Transverse colon (tissue), 4 donors: ENCODE data around the gene SLC17A7. TPM values are rescaled to one million over a fixed set of nuclear protein-coding genes. Genes with fewer than 3 reads are reported as not detected.
A peak's percentile ranks its signal among the peaks of the same experiment; 100 is the strongest.

Experiments used
- DNase-seq: peaks from one replicate; pipeline ENCODE4 v3.0.0-alpha.2; 2019
- H3K27ac ChIP-seq, 4 donors: fragments of 200-600 bp; sonication (generic); 2 replicates each; pipeline ENCODE4 v1.5.1; 2016 to 2018; ENCODE audit warnings: inconsistent platforms in 4 of 4
- H3K27me3 ChIP-seq: fragments of 200-600 bp; sonication (generic); 2 replicates; pipeline ENCODE4 v1.5.1; 2017; ENCODE audit warnings: inconsistent platforms
- H3K36me3 ChIP-seq, 4 donors: fragments of 200-600 bp; sonication (generic); 2 replicates each; pipeline ENCODE4 v1.5.1; 2017 to 2019; ENCODE audit warnings: inconsistent platforms in 4 of 4
- H3K4me1 ChIP-seq, 4 donors: fragments of 200-600 bp; sonication (generic); 2 replicates each; pipeline ENCODE4 v1.5.1; 2017 to 2020; ENCODE audit warnings: inconsistent platforms in 4 of 4
- H3K4me3 ChIP-seq, 4 donors: fragments of 200-600 bp; sonication (generic); 1 replicate in 1 of 4; 2 replicates in 3 of 4; pipeline versions ENCODE4 v1.5.1 to v1.6.1; 2017 to 2019; ENCODE audit warnings: inconsistent platforms in 4 of 4
- H3K9me3 ChIP-seq, 2 donors: fragments of 200-600 bp; sonication (generic); 2 replicates each; pipeline ENCODE4 v1.5.1; 2017 to 2019; ENCODE audit warnings: inconsistent platforms in 2 of 2
- CTCF ChIP-seq, 5 experiments: fragments of 200-600 bp in 3 of 5; fragments of 450-650 bp in 2 of 5; sonication (generic) in 3 of 5; IDR thresholded peaks; 1 replicate in 2 of 5; 2 replicates in 3 of 5; pipeline ENCODE4 v1.5.1; 2016 to 2017; ENCODE audit warnings: antibody characterized with exemption in 5 of 5, inconsistent platforms in 3 of 5, mild to moderate bottlenecking in 2 of 5, moderate library complexity in 1 of 5
- EP300 ChIP-seq: sonication (generic); formaldehyde crosslinking; IDR thresholded peaks from one replicate; pipeline ENCODE4 v1.6.1; 2017; ENCODE audit warnings: antibody characterized with exemption, low read depth
- POLR2A ChIP-seq: fragments of 450-650 bp; IDR thresholded peaks from one replicate; pipeline ENCODE4 v1.6.1; 2016; ENCODE audit warnings: antibody characterized with exemption, mild to moderate bottlenecking, moderate library complexity
- POLR2AphosphoS5 ChIP-seq, 3 donors: sonication (generic); formaldehyde crosslinking; IDR thresholded peaks; one replicate each; pipeline ENCODE4 v1.6.1; 2016; ENCODE audit warnings: antibody characterized with exemption in 3 of 3
- WGBS, 2 donors: methylation state at CpG; one replicate each; pipeline ENCODE4 v1.1.5; 2018; ENCODE audit warnings: low coverage in 1 of 2; 5-methylcytosine and 5-hydroxymethylcytosine counted together
- in situ Hi-C, 4 donors: fragments of 200-750 bp; cut with MboI; loops; one replicate each; pipeline versions ENCODE4 v1.15.0 to v1.15.1; 2017; ENCODE audit warnings: low sequenced_read_pairs in 3 of 4, low pct_ligation_motif_present in 1 of 4, low pct_unique_long_range_greater_than_20kb in 1 of 4
- intact Hi-C: fragments of 100-400 bp; cut with DNase I; formaldehyde crosslinking; loops from one replicate; pipeline ENCODE4 v1.15.1; 2023; ENCODE audit warnings: low total_unique reads
- total RNA-seq, 4 donors: library from RNA; depleted of rRNA; stranded (reverse); fragments of >200 nt; gene quantifications; one replicate each; pipeline ENCODE4 v1.1.0, GENCODE V29; 2016

The SLC17A7 gene
- total RNA-seq, 4 donors from 2014 or later: 0.55 to 1.1 TPM; not detected in 2

GRCh38 chr19:49431330-49431749 is 10.0 kb downstream of the SLC17A7 start:
- intact Hi-C loops: no loop called here
- no peak for TF ChIP-seq POLR2A
- no peak for TF ChIP-seq POLR2AphosphoS5 (IDR thresholded peaks at IDR 0.05)
- no peak for TF ChIP-seq EP300
- no peak for TF ChIP-seq CTCF (IDR thresholded peaks at IDR 0.05)
- DNase-seq: no peak
- in situ Hi-C loops: no loop called here
- Histone ChIP-seq H3K27me3 (peaks cover 100% of the 10 kb centered on the region), H3K4me1 (peaks cover 6 to 12% (median 11%) of the 10 kb centered on the region in 4 donors), H3K27ac (no peak overlapping the region), H3K36me3 (no peaks in the 10 kb centered on the region), H3K4me3 (no peak overlapping the region), H3K9me3 (no peaks in the 10 kb centered on the region)
- WGBS, 2 donors: 22 to 58% methylated on average over 6 to 27 of the region's 29 CpGs

GRCh38 chr19:49430678-49431329 is 10.5 kb downstream of the SLC17A7 start:
- intact Hi-C loops: no loop called here
- WGBS, 2 donors: 70 to 80% methylated on average over 1 to 28 of the region's 28 CpGs
- H3K9me3 ChIP-seq: no peaks in the 10 kb centered on the region

GRCh38 chr19:49430172-49430677 is 11.1 kb downstream of the SLC17A7 start:
- H3K9me3 ChIP-seq: no peaks in the 10 kb centered on the region
- 20 to 58% methylated on average over 1 to 7 of the region's 9 CpGs for WGBS, 2 donors
- H3K27me3 ChIP-seq: peaks cover 100% of the 10 kb centered on the region
- intact Hi-C loops (no loop called here), in situ Hi-C loops (no loop called here)
- peaks cover 6 to 12% (median 11%) of the 10 kb centered on the region in 4 donors for H3K4me1 ChIP-seq
- H3K36me3 ChIP-seq: no peaks in the 10 kb centered on the region
- no peak overlapping the region for H3K27ac ChIP-seq
- DNase-seq: no peak
- TF ChIP-seq POLR2AphosphoS5 (IDR thresholded peaks at IDR 0.05) (no peak), POLR2A (no peak), CTCF (IDR thresholded peaks at IDR 0.05) (no peak), EP300 (no peak)
- no peak overlapping the region for H3K4me3 ChIP-seq

More at GRCh38 chr19:49430678-49431329, 10.5 kb downstream of the SLC17A7 start:
- peaks cover 6 to 12% (median 11%) of the 10 kb centered on the region in 4 donors for H3K4me1 ChIP-seq
- peaks cover 100% of the 10 kb centered on the region for H3K27me3 ChIP-seq
- in situ Hi-C loops: no loop called here
- TF ChIP-seq EP300 (no peak), POLR2AphosphoS5 (IDR thresholded peaks at IDR 0.05) (no peak)
- no peaks in the 10 kb centered on the region for H3K36me3 ChIP-seq
- no peak for DNase-seq
- H3K4me3 ChIP-seq: no peak overlapping the region
- no peak overlapping the region for H3K27ac ChIP-seq

- peaks cover 100% of the 10 kb centered on the region for H3K27me3 ChIP-seq
- in situ Hi-C loops (no loop called here), intact Hi-C loops (no loop called here)
- no peak overlapping the region for H3K27ac ChIP-seq
- TF ChIP-seq CTCF (IDR thresholded peaks at IDR 0.05): no peak
- no peak for TF ChIP-seq EP300
- TF ChIP-seq POLR2AphosphoS5 (IDR thresholded peaks at IDR 0.05): no peak
- no peak for TF ChIP-seq POLR2A
- DNase-seq: no peak
- H3K36me3 ChIP-seq: no peaks in the 10 kb centered on the region
- peaks cover 6 to 12% (median 11%) of the 10 kb centered on the region in 4 donors for H3K4me1 ChIP-seq
- peak overlapping the region in 1 of 4 donors; percentile 12 for H3K4me3 ChIP-seq
- 15 to 19% methylated on average over 4 to 19 of the region's 29 CpGs for WGBS, 2 donors
- no peaks in the 10 kb centered on the region for H3K9me3 ChIP-seq
These were observed 12.5 kb downstream of the SLC17A7 start for GRCh38 chr19:49428547-49429451.
